HG02870 (cell line): ENCODE data around the gene TMEM150A.
"Not testable (repeated sequence)": the region's sequence is repeated elsewhere in the genome, so short reads cannot be mapped to it uniquely, and the experiment has no call there.

Source experiments
- ATAC-seq: cut with Tn5 transposase; IDR thresholded peaks from one replicate; pipeline ENCODE4 v1.9.1; 2021; ENCODE audit warnings: mild to moderate bottlenecking, moderate library complexity; ENCODE audit not compliant: unreplicated experiment

Gene TMEM150A

DNA sequence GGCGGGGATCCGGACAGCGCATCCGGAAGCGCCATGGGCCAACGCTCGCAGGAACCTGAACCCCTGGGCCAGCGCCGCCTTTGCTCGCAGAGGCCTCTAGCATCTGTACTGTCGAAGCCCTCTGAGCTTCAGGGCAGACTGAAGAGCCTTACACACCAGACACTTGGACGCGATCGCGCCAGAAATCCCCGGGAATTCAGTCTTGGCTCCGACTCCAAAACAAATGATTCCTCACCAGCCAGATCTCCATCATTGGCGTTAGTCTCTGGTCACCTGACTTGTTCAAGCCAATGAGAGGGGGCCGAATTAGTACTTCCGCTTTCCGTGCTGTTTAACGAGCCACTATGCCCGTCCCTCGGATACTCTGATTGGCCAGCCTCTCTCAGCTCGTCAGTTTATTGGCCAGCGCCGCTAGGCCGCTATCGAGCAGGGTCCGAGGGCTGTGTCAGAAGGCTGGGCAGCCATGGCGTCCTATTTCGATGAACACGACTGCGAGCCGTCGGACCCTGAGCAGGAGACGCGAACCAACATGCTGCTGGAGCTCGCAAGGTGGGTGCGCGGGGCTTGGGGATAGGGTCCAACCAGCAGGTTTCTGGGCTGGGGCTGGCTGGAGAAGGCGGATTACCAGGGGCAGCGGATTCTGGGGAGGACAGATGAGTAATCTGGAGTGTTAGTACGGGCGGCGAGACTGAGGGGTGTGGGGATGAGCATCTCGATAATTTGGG is 7.0 kb downstream of the TMEM150A start, which contains the start of gene RNF181:
TSS of gene RNF181 (plus strand) at position 445 of the 725 bp plus-strand sequence. CDS start at position 464, 19 bp downstream.
- ATAC-seq, result peak; percentile 100

DNA sequence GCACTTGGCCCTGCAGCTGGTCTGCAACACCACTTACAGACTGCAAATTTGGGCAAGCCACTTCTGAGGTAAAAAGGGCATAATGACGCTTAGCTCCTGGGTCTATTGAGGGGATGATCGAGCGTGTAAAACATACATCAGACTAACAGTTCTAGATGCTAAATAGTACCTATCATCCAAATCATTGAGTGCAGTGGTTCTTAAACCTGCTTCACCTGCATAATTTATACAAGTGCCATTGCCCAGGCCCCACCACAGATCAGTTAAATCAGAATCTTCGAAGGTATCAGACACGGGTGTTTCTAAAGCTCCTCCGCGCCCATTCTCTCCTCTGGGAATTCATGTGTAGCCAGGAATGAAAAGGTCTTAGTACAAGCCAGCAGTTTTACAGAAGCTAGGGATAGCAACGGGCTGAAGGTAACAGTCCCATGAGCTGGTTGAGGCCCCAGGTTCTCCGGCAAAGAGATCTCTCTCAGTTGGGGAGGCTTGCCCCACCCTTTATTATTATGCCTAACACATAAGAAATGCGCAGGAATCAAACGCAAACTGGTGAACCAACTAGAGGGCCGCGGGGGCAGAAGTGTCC is 7.7 kb downstream of the TMEM150A start:
- no peak for ATAC-seq

DNA sequence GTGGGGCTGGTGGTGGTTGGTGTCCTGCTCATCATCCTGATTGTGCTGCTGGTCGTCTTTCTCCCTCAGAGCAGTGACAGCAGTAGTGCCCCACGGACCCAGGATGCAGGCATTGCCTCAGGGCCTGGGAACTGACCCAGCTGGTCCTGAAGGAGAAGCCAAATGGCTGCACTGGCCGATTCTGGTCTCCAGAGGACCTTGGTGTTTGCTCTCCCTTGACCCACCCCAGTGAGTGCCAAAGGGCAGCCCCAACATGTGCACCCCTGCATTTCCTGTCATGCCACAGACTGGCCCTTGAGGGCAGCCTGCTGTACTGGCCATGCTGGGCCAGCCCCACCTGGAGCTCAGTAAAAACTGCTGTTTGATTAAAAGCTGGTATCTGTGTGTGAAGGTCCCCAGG is 9.5 kb downstream of the TMEM150A start:
- ATAC-seq, result no peak

DNA sequence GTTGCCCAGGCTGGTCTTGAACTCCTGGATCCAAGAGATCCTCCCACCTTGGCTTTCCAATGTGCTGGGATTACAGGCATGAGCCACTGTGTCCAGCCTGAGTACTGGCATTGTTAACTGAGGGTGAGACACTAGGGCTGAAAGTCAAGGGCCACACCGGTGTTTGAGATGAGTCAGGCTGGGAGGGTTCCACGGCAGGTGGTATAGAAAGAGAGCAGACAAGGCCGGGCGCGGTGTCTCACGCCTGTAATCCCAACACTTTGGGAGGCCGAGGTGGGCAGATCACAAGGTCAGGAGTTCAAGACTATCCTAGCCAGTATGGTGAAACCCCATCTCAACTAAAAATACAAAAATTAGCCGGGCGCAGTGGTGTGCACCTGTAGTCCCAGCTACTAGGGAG is 10.2 kb downstream of the TMEM150A start:
- ATAC-seq, result not testable (repeated sequence)

DNA sequence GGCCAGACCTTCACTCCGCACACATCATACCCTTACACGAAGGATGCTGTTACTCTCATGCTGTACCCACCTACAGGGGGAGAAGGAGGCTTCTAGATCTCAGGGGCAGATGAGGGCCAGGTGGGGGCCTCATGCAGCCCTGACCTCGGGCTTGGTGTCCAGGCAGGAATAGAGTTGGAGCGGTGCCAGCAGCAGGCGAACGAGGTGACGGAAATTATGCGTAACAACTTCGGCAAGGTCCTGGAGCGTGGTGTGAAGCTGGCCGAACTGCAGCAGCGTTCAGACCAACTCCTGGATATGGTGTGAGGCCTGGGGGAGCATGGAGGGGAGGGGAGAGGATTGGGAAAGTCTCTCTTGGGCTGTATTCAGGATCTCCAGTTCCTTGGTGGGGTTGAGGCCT is 10.9 kb downstream of the TMEM150A start:
- ATAC-seq, result no peak

DNA sequence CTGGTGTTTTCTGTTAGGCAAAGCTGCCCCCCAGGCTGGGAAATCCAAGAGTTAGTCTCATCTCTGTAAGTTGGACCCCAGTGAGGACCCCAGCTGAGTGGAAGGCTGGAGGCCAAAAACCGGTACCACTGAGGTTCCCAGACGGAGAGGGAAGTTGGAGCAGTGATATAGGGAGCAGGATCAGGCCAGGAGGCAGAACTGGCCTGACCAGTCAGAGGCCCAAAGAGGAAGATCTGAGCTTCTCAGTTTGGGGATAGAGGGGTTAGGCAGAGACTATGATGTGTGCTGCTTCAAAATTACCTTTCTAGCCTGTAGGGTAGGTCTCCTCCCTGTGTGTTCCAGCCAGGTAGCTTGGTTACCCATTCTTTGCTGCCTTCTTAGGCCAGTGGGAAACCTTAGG is 11.5 kb downstream of the TMEM150A start:
- ATAC-seq, result no peak

DNA sequence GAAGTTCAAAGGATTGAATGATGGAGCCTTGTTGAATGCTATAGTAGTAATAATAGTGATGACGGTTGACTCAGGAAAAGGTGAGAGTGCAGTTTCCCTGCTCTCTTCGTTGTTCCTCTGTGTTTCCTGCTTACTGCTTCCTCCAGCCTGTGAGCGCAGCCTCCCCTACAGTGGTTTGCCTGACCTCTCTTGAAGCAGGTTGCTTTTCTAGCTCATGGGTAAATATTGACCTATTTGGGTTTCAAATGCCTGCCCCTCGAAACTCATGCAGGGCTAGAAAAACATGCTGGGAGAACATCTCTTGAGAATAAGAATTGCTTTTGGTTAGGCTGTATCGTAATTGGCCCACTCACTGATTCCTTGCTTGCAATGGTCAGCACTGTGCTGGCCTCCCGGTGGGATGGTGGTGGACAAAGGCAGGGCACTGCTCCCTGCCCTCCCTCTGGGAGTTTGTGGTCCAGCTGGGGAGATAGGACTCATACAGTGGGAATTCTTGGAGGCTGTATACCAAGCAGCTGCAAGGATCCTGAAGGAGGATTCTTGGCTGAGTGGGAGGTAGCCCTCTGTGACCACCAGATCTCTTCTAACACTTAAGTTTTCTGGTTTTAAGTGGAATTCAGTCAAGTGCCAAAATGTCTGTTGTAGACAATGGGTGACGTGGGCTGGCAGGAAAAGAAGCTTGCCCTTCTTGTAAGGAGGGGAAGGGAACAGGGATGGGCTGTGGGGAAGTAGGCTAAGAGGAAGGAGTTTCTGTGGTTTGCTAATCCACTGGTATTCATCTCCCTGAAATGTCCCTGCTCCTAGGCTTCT is 12.3 kb downstream of the TMEM150A start:
- ATAC-seq, result no peak

DNA sequence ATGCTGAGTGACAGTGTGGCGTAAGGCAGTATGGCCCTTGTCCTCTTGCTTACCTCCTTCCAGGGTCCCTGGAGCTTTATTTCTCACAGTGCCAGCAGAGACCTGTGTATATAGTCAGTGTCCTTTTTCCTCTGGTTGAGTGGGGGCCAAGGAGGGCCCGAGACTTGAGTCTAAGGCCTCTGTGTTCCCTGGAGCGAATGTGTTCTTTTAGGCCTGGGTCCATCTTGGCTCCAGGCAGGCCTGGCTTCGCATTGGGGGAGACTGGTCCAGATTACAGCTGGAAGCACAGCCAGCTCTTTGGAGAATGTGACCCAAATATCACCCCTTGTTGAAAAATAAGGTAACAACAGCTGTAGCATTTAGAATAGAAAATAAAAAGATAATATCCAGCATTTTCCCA is 13.3 kb downstream of the TMEM150A start:
- ATAC-seq, result no peak

DNA sequence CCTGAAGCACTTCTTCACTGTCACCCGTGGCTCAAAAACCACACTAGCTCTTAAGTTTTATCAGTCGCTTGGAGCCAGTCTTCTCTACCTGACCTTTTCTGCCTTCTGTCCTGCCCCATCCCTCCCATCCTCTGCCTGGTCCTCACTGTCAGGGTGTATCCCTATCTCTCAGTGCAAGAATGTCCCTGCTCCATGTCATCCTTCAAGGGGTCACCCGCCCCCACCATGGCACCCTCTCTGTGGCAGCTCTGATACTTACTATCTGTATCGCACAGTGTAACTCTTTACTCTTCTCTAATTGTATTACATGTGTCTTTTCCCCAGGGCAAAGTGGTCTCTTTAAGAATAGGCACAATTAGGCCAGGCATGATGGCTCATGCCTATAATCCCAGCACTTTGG is 13.9 kb downstream of the TMEM150A start:
- no peak for ATAC-seq

DNA sequence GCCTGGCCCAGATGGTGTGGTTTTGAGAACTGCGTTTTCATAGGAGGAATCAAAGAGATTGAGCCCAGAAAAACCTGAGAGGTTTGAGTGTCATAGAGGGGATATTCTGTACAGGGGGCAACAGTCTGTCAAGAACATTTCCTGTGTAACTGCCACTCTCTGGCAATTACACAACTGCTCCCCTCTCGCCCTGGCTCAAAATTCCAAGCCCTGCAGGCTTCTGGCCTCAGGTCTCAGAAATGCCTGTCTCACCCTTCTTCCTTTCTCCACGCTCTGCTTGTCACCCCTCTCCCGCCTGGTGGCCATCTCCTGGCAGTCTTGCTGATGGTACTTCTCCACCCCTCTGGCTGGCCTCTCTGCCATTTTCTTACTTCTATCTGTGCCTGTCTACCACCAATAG is 14.3 kb downstream of the TMEM150A start:
- no peak for ATAC-seq

DNA sequence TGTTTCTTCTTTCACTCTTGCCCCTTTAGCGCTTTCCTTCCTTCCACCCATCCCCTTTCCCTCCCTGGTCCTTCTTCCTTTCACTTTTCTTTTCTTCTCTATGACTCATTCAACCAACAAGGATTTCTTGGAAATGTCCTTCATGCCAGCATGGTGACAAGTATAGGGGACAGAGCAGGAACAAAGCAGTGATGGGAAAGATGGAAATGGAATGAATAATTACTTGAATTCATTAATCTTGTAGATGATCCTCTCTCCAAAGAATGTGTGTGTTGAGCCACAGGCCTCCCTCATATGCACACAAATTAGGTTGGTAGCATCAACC is 16.8 kb downstream of the TMEM150A start:
- ATAC-seq, result no peak

DNA sequence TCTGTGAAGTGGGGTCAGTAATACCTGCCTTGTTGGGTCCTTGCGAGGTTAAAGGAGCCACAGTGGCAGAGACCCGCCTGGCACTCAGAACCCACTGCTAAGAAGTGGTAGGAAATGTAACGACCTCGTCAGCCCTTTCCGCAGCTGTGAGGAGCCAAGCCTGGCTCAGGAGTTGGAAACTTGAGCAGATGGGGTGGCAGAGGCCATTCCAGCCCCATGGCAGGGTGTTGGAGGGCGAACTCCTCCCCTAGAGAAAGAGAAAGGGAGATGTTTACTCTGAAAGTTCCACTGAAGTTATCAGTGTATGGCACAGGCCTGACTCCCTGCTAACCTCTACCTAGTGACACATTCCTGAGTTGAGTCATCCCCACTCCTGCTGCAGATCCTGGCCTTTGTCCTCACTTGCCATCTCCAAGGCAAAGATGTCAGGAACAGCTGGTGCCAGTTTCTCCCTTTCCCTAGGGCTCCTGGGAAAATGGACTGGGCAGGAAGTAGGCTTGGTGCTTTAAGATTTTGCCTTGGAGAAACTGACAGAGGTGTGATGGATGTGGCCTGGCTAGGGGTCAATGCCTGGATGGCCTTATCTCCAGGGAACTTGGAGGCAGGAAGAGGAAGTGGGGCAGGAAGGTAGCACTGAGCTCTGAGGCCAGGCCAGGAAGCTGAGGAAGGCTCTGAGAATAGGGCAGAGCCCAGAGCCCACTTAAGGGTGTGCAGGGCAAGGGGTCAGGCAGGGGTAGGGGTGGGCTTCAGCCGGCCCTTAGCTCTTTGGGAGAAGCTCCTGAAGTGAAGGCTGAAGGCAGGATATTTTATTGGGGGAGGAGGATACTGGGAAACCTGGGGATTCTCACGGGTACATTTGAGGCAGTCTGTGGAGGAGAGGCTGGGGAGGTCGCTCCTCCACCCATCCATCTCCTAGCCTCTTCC is 17.4 kb downstream of the TMEM150A start:
- peak; percentile 46 for ATAC-seq

DNA sequence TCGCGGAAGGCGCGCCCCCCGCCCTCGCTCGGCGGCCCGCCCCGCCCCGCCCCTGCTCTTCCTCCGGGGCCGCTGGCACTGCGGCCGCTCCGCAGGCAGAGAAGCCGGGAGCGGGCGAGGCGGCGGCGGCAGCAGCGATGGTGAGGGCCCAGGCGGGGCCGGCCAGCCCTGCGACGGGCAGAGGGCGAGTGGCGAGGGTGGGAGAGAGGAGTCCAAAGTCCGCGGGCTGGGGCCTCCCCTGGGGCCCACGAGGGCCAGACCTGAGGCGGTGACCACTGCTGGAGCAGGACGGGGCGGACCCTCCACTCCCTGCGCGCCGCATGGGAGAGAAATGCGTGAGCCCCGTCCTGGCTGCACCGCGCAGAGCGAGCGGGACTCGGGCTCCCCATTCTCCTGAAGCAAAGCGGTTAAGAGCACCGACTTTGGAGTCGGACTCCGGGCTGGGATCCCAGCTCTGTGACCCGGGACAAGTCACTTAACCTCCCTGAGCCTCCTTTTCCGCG is 18.1 kb downstream of the TMEM150A start, which contains the start of gene VAMP5:
TSS of gene VAMP5 (plus strand) at position 78 of the 503 bp plus-strand sequence. CDS start at position 138, 60 bp downstream.
- ATAC-seq, result peak; percentile 17

DNA sequence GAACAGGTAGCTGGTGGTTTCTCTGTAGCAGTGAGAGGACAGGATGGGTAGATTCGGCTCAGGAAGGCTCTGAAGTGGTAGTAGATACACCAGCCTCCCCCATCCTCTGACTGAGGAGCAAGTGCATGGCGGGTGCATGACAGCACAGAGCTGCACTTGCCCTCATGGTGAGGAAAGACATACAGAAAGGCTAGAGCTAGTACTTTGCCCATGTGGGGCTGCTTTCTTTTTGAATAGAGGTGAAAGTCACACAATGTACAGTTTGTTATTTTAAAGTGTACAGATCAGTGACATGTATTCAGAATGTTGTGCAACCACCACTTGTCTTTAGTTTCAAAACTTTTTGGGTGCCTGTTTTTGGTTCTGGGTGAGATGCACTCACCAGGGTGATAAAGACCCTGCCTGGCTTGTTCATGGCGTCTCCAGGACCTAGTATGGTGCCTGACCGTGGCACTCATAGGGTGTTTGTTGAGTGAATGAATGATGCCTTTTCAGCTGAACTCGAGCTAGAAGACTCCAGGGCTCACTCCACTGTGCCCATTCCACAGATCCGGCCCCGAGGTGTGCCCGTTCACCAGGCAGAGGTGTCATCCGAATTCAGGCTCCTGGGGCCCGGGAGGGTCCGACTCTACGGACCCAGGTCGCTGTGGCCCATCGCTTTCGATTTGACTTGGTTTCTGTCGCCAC is 18.7 kb downstream of the TMEM150A start:
- ATAC-seq, result peak; percentile 53

DNA sequence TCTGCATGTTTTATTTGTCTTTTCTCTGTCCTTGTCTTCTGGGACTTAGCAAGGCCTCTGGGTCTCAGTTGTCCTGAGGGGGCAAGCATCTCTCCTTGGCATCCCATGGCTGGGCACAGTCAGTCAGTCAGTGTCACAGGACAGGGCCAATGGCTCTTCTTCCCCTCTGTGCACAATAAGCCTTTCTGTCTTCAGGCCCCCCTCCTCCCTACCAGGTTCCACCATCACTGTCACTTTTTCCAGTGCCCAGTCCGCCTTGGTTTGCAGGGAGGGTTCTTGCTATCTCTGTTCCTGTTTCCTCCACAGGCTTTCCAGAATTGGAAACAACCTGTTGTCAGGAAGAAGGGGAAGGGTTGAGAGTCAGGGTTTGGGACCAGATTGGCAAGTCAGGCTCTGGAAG is 20.0 kb downstream of the TMEM150A start:
- no peak for ATAC-seq

DNA sequence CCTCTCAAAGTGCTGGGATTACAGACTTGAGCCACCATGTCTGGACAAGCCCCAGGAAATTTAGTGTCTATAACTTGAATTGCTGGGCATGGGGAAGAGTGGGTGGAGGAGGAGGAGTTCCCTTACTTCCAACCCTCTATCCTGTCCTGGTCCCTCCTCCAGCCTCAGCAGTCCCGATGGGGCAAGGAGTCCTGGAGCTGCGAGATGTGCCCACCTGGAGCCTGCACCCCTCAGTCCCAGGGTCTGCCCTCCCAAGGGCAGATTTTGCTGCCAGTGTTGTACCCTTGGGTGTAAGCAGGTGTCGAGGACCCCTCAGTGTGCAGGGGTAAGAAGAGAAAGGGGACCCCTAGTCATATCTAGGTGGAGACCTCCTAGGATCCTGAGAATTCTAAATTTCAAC is 22.3 kb downstream of the TMEM150A start:
- ATAC-seq, result no peak

DNA sequence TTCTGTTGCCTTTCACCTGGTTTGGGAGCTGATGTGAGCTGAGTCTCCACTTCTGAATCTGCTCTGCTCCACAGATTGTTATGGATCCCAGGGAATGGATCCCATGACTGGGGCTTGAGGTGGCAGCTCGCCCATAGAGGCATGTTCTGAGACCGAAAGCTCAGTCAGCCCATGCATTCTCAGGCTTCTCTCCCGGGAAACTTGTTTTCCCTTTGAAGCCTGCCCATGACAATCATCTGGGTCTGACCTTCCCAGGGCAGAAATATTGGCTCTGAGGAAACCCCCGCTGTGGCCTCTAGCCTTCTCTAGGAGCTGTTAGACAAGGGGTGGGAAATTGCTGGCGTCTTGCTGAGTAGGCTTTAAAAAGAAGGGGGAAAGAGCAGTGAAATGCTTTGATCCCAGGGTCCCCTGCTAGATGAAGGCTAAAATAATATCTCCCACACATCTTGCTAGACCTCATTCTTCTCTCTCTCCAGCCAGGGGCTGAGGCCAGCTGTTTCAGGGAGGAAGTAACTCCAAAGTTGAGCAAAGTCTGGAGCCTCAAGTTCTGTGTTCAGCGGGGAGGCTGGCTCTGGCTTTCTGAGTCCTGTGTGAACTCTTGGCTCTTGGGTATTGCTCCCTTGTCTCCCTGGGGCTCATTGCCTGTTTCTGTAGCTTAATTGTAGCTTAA is 23.1 kb downstream of the TMEM150A start:
- no peak for ATAC-seq

DNA sequence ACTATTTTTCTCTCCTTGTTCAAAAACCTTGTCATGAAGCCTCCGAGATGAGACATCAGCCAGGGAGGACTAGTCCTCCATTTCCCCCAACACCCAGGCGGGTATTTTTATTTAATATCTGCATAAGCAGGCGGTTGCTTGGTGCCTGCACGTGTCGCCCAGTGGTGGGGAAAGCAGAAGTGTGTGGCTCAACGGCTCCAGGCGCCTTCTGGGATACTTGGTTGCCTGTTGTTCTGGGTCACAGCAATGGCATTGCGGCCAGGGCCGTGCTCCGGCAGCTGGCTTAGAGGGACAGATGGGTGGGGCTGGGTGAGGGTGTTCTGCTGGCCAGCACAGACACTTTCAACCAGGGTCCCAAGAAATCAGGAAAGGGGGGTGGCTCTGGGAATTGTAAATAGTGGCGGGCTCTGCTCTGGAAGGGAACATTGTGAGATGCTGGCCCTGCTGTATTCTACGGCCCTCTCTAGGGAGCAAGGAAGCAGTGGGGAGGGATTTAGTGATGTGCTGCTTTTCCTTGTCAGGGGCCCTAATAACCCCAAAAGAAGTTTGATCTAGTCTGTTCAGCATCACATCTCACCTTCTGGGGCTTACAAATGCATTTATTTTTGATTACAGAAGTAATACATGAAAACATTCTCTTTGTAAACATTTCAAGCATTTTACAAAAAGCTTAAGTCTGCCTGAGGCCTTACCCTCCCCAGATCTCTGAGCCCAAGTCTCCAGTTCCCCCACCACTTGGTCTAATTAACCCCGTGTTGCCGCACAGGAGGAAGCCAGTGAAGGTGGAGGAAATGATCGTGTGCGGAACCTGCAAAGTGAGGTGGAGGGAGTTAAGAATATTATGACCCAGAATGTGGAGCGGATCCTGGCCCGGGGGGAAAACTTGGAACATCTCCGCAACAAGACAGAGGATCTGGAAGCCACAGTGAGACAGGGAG is 24.0 kb downstream of the TMEM150A start:
- ATAC-seq, result no peak
